ENCODE measurements around the gene IL3. TPM values are rescaled to one million over a fixed set of nuclear protein-coding genes. Genes with fewer than 3 reads are reported as not detected.
"Not testable (repeated sequence)": the region's sequence is repeated elsewhere in the genome, so short reads cannot be mapped to it uniquely, and the experiment has no call there.

The IL3 gene
- total and polyA plus RNA-seq, 8 donors, result not detected

- Histone ChIP-seq H3K4me1 (peaks cover 10 to 16% (median 13%) of the 10 kb centered on the region in 4 donors), H3K27me3 (no peaks in the 10 kb centered on the region), H3K9me3 (no peaks in the 10 kb centered on the region), H3K4me3 (no peak overlapping the region), H3K27ac (no peak overlapping the region), H3K36me3 (no peaks in the 10 kb centered on the region)
- intact Hi-C loops (cut with DNase I; ENCODE audit: low total_unique reads), result no loop called here
- TF ChIP-seq POLR2AphosphoS5 (IDR thresholded peaks at IDR 0.05), result no peak
- TF ChIP-seq EP300 (IDR thresholded peaks at IDR 0.05), result no peak
- TF ChIP-seq CTCF (IDR thresholded peaks at IDR 0.05), result no peak
- TF ChIP-seq POLR2A (IDR thresholded peaks at IDR 0.05), result no peak
- DNase-seq, result no peak
Observed at GRCh38 chr5:132104556-132104955, 44.1 kb downstream of the IL3 start.

DNA sequence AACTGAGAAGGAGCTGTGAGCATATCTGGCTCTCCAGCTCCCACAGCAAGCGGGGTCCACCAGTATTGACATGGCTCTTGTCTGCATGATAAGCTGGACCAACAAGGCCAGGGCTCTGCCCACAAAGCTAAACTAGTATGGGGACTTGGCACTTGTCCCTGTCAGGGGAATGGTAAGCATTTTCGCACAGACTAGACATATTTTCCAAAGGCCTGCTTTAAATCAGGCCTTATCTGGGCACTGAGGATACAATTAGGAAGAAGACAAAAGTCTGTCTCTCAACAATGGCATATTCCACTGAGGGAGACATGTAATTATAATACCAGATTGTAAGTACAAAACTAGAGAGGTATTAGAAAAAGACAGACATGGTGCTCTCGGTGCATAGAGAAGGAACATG lies 45.2 kb downstream of the IL3 start:
- TF ChIP-seq CTCF (IDR thresholded peaks at IDR 0.05) (no peak), EP300 (IDR thresholded peaks at IDR 0.05) (no peak), POLR2A (IDR thresholded peaks at IDR 0.05) (no peak), POLR2AphosphoS5 (IDR thresholded peaks at IDR 0.05) (no peak)
- Histone ChIP-seq H3K9me3 (no peaks in the 10 kb centered on the region), H3K4me1 (peaks cover 10 to 16% (median 13%) of the 10 kb centered on the region in 4 donors), H3K4me3 (no peak overlapping the region), H3K36me3 (no peaks in the 10 kb centered on the region), H3K27me3 (no peaks in the 10 kb centered on the region), H3K27ac (no peak overlapping the region)
- 51 to 78% (median 66%) methylated on average over 3 of the region's 3 CpGs for WGBS, 5 donors
- DNase-seq, result peak in 1 of 2 donors; percentile 13
- intact Hi-C loops (cut with DNase I; ENCODE audit: low total_unique reads), result no loop called here

DNA sequence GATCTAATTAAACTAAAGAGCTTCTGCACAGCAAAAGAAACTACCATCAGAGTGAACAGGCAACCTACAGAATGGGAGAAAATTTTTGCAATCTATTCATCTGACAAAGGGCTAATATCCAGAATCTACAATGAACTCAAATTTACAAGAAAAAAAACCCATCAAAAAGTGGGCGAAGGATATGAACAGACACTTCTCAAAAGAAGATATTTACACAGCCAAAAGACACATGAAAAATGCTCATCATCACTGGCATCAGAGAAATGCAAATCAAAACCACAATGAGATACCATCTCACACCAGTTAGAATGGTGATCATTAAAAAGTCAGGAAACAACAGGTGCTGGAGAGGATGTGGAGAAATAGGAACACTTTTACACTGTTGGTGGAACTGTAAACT lies 48.0 kb downstream of the IL3 start:
- DNase-seq, result not testable (repeated sequence)

DNA sequence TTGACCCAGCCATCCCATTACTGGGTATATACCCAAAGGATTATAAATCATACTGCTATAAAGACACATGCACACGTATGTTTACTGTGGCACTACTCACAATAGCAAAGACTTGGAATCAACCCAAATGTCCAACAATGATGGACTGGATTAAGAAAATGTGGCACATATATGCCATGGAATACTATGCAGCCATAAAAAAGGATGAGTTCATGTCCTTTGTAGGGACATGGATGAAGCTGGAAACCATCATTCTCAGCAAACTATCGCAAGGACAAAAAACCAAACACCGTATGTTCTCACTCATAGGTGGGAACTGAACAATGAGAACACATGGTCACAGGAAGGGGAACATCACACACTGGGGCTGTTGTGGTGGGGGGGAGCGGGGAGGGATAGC lies 48.5 kb downstream of the IL3 start:
- H3K36me3 ChIP-seq; DNase-seq; H3K4me1 ChIP-seq; H3K9me3 ChIP-seq; H3K27ac ChIP-seq; H3K27me3 ChIP-seq; intact Hi-C loops (cut with DNase I; ENCODE audit: low total_unique reads); H3K4me3 ChIP-seq: not testable (repeated sequence)
- 87 to 97% (median 92%) methylated on average over 2 to 4 of the region's 4 CpGs for WGBS, 5 donors

More for the DNA sequence above, 48.0 kb downstream of the IL3 start:
- H3K9me3 ChIP-seq; H3K4me1 ChIP-seq; H3K27me3 ChIP-seq; H3K27ac ChIP-seq; H3K4me3 ChIP-seq; intact Hi-C loops (cut with DNase I; ENCODE audit: low total_unique reads); H3K36me3 ChIP-seq: not testable (repeated sequence)
- 93 to 100% (median 94%) methylated on average over 1 of the region's 1 CpG for WGBS, 5 donors

DNA sequence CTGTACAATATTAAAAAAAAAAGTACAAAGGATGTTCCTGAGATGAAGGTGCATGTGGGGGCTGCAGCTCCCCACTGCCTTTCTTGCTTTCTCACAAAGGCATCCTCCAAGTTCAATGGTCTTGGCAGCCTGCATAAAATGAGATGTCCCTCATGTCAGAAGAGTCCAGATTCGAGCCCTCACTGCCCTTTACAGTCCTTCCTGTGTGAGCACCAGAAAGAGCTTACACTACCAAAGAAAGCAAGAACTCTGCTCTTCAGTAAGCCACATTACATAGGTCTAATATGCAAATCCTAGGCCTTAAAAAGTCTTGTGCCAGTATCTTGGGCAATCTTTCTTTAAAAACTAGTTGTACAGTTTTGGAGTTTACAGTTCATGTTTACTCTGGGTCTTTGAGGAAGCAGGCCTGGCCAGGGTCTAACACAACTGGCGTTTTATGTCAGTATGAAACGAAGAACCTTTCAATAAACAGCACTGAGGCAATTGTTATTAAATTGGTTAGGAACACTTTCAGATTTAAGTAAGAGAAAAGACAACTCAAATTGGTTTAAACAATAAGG lies 49.1 kb downstream of the IL3 start:
- 45 to 62% (median 50%) methylated on average over 3 of the region's 3 CpGs for WGBS, 5 donors

More for the DNA sequence above, 49.1 kb downstream of the IL3 start:
- intact Hi-C loops (cut with DNase I; ENCODE audit: low total_unique reads), result no loop called here
- Histone ChIP-seq H3K4me1 (no peaks in the 10 kb centered on the region), H3K36me3 (no peaks in the 10 kb centered on the region), H3K9me3 (peaks cover 0 to 7% (median 3%) of the 10 kb centered on the region in 4 donors), H3K27me3 (no peaks in the 10 kb centered on the region), H3K4me3 (no peak overlapping the region), H3K27ac (no peak overlapping the region)
- TF ChIP-seq POLR2A (IDR thresholded peaks at IDR 0.05), result no peak
- no peak for TF ChIP-seq EP300 (IDR thresholded peaks at IDR 0.05)
- TF ChIP-seq POLR2AphosphoS5 (IDR thresholded peaks at IDR 0.05), result no peak
- TF ChIP-seq CTCF (IDR thresholded peaks at IDR 0.05), result no peak
- DNase-seq, result no peak
